IMR-90 (cell line): ENCODE results near the gene PRODH2. TPM values are rescaled to one million over a fixed set of nuclear protein-coding genes. Genes with fewer than 3 reads are reported as not detected.

Source experiments
- ATAC-seq: fragments of 200-7000 bp; cut with Tn5 transposase; 2 replicates; pipeline ENCODE4 v1.9.1; 2020; ENCODE audit warnings: low read depth, mild to moderate bottlenecking, moderate library complexity
- BruUV-seq: library from RNA; stranded (reverse); fragments of 400-500 nt; replicated peaks from 2 replicates; lab custom pipeline; 2021; lab: Mats Ljungman, UMichigan
- CTCF ChIA-PET: fragments of 300-600 bp; formaldehyde crosslinking; extraction: SDS; loops from one replicate; lab custom pipeline; 2021; ENCODE audit warnings: antibody characterized with exemption; lab: Yijun Ruan, JAX
- POLR2A ChIA-PET: fragments of 300-600 bp; sonication (Branson Sonifier 250); formaldehyde crosslinking; loops from one replicate; lab custom pipeline; 2022; ENCODE audit warnings: antibody characterized with exemption; ENCODE audit not compliant: unreplicated experiment; lab: Charles Lee
- DNase-seq: peaks from one replicate; pipeline ENCODE4 v3.0.0; 2013
- H2AFZ ChIP-seq: replicated peaks from 2 replicates; pipeline ENCODE3; 2013; ENCODE audit warnings: low read length, mild to moderate bottlenecking; ENCODE audit not compliant: poor library complexity
- H2AK5ac ChIP-seq: 2 replicates; pipeline ENCODE4 v1.6.1; 2013; ENCODE audit warnings: low read depth, low read length, inconsistent platforms
- H2AK9ac ChIP-seq: replicated peaks from 2 replicates; pipeline ENCODE3; 2013; ENCODE audit warnings: mild to moderate bottlenecking, low read depth, low read length, moderate library complexity; ENCODE audit not compliant: poor library complexity
- H2BK120ac ChIP-seq: 2 replicates; pipeline ENCODE4 v1.6.1; 2013; ENCODE audit warnings: low read depth, low read length, inconsistent platforms
- H2BK15ac ChIP-seq: 3 replicates; pipeline ENCODE4 v1.6.1; 2013; ENCODE audit warnings: low read depth, low read length, inconsistent platforms
- H2BK20ac ChIP-seq: 2 replicates; pipeline ENCODE4 v1.6.1; 2013; ENCODE audit warnings: low read depth, mild to moderate bottlenecking, inconsistent platforms, low read length, moderate library complexity
- H2BK5ac ChIP-seq: 2 replicates; pipeline ENCODE4 v1.6.1; 2013; ENCODE audit warnings: mild to moderate bottlenecking, low read depth, low read length, inconsistent platforms; ENCODE audit not compliant: poor library complexity, severe bottlenecking
- H3K14ac ChIP-seq: replicated peaks from 2 replicates; pipeline ENCODE4 v1.6.1; 2013; ENCODE audit warnings: low read depth, low read length, inconsistent platforms
- H3K18ac ChIP-seq: 2 replicates; pipeline ENCODE4 v1.6.1; 2013; ENCODE audit warnings: low read depth, low read length, control low read depth
- H3K23ac ChIP-seq: 2 replicates; pipeline ENCODE4 v1.6.1; 2013; ENCODE audit warnings: low read depth, low read length, inconsistent platforms
- H3K27ac ChIP-seq: 2 replicates; pipeline ENCODE4 v1.5.1; 2013; ENCODE audit warnings: mild to moderate bottlenecking, control low read depth, low read length; ENCODE audit not compliant: insufficient read depth
- H3K27me3 ChIP-seq: 2 replicates; pipeline ENCODE4 v1.6.1; 2013; ENCODE audit warnings: low read length; ENCODE audit not compliant: control insufficient read depth, insufficient read depth
- H3K36me3 ChIP-seq: 2 replicates; pipeline ENCODE4 v1.6.1; 2013; ENCODE audit warnings: low read length, mixed read lengths; ENCODE audit not compliant: control insufficient read depth, insufficient read depth
- H3K4ac ChIP-seq: 2 replicates; pipeline ENCODE4 v1.6.1; 2013; ENCODE audit warnings: low read depth, low read length, inconsistent platforms
- H3K4me1 ChIP-seq: 2 replicates; pipeline ENCODE4 v1.6.1; 2013; ENCODE audit warnings: low read length, mixed read lengths; ENCODE audit not compliant: control insufficient read depth, insufficient read depth
- H3K4me2 ChIP-seq: 2 replicates; pipeline ENCODE4 v1.6.1; 2013; ENCODE audit warnings: low read depth, mild to moderate bottlenecking, control low read depth, low read length, moderate library complexity
- H3K4me3 ChIP-seq: 2 replicates; pipeline ENCODE4 v1.5.1; 2013; ENCODE audit warnings: low read depth, mild to moderate bottlenecking, control low read depth, low read length, moderate library complexity; ENCODE audit not compliant: insufficient read depth
- H3K56ac ChIP-seq: 2 replicates; pipeline ENCODE4 v1.6.1; 2013; ENCODE audit warnings: low read length, inconsistent platforms; ENCODE audit not compliant: insufficient read depth; ENCODE audit errors: extremely low read depth
- H3K79me1 ChIP-seq, 2 experiments: 2 replicates each; pipeline ENCODE4 v1.6.1; 2013; ENCODE audit warnings: low read length in 2 of 2, inconsistent platforms in 1 of 2, low read depth in 1 of 2
- H3K9ac ChIP-seq: 2 replicates; pipeline ENCODE4 v1.6.1; 2013; ENCODE audit warnings: low read depth, low read length, control low read depth
- H3K9me1 ChIP-seq: 2 replicates; pipeline ENCODE4 v1.6.1; 2013; ENCODE audit warnings: low read length, inconsistent platforms; ENCODE audit not compliant: insufficient read depth
- H3K9me3 ChIP-seq: 2 replicates; pipeline ENCODE4 v1.6.1; 2013; ENCODE audit warnings: low read length; ENCODE audit not compliant: control insufficient read depth, insufficient read depth
- H4K20me1 ChIP-seq: 2 replicates; pipeline ENCODE4 v1.6.1; 2013; ENCODE audit warnings: low read length, inconsistent platforms; ENCODE audit not compliant: insufficient read depth
- H4K5ac ChIP-seq: 2 replicates; pipeline ENCODE4 v1.6.1; 2013; ENCODE audit warnings: mild to moderate bottlenecking, low read depth, low read length, control low read depth
- H4K8ac ChIP-seq, 2 experiments: 2 replicates each; pipeline ENCODE4 v1.6.1; 2013; ENCODE audit warnings: low read depth in 2 of 2, low read length in 2 of 2, control low read depth in 1 of 2, inconsistent platforms in 1 of 2
- H4K91ac ChIP-seq: 2 replicates; pipeline ENCODE4 v1.6.1; 2013; ENCODE audit warnings: low read depth, low read length, inconsistent platforms; ENCODE audit not compliant: insufficient read depth
- CHD1 ChIP-seq: IDR thresholded peaks from 2 replicates; pipeline ENCODE4 v1.6.1; 2012; ENCODE audit warnings: low read depth, low read length, improper control_type of control experiment
- ELK1 ChIP-seq: fragments of 150-350 bp; IDR thresholded peaks from 2 replicates; pipeline ENCODE4 v1.6.1; 2016; ENCODE audit warnings: low read depth, mild to moderate bottlenecking, low read length, moderate library complexity, borderline replicate concordance
- FOS ChIP-seq: fragments of 150-350 bp; IDR thresholded peaks from 2 replicates; pipeline ENCODE4 v1.6.1; 2016; ENCODE audit warnings: low read depth, low read length
- NFE2L2 ChIP-seq: fragments of 150-350 bp; IDR thresholded peaks from 2 replicates; pipeline ENCODE4 v1.6.1; 2016; ENCODE audit warnings: low read depth, mild to moderate bottlenecking, low read length
- RAD21 ChIP-seq: IDR thresholded peaks from 2 replicates; pipeline ENCODE4 v1.6.1; 2012; ENCODE audit warnings: low read length, improper control_type of control experiment
- RCOR1 ChIP-seq: IDR thresholded peaks from 2 replicates; pipeline ENCODE4 v1.6.1; 2012; ENCODE audit warnings: mild to moderate bottlenecking, low read length, improper control_type of control experiment; ENCODE audit not compliant: insufficient replicate concordance
- WGBS, 2 experiments: methylation state at CpG; one replicate each; pipeline versions ENCODE4 v1.1.5 to v1.1.7; 2013; ENCODE audit warnings: missing lambda C conversion rate in 2 of 2; ENCODE audit not compliant: insufficient read length in 1 of 2; ENCODE audit errors: extremely low coverage in 2 of 2; 5-methylcytosine and 5-hydroxymethylcytosine counted together
- dilution Hi-C: fragments of 300-500 bp; cut with HindIII; formaldehyde crosslinking; loops from one replicate; pipeline ENCODE4 v1.14.3; 2018; ENCODE audit warnings: low sequenced_read_pairs; ENCODE audit not compliant: unreplicated experiment
- in situ Hi-C: fragments of 300-500 bp; cut with MboI; formaldehyde crosslinking; loops from 3 replicates; pipeline ENCODE4 v1.14.3; 2019; ENCODE audit warnings: low sequenced_read_pairs, inconsistent platforms, mixed read lengths
- intact Hi-C: fragments of 100-400 bp; cut with micrococcal nuclease; formaldehyde crosslinking; loops from 2 replicates; pipeline ENCODE4 v1.10.0; 2022
- polyA plus RNA-seq, 3 experiments: library from polyadenylated mRNA; depleted of rRNA; stranded (reverse); fragments of >200 nt; gene quantifications; 2 replicates each; pipeline ENCODE4 v1.2.3, GENCODE V29; 2012; ENCODE audit warnings: low replicate concordance in 1 of 3
- total RNA-seq: library from RNA; depleted of rRNA; stranded (reverse); fragments of >200 nt; gene quantifications from 2 replicates; pipeline ENCODE4 v1.2.3, GENCODE V29; 2012
- TF ChIP-seq, protein P1 (sequence below): fragments of 150-350 bp; IDR thresholded peaks from 2 replicates; pipeline ENCODE4 v1.6.1; 2017; ENCODE audit warnings: mild to moderate bottlenecking, antibody characterized with exemption, low read length, low read depth
- TF ChIP-seq, protein P2 (sequence below): conservative IDR thresholded peaks from 2 replicates; pipeline ENCODE4 v1.5.1; 2012; ENCODE audit warnings: mild to moderate bottlenecking, low read depth, low read length, improper control_type of control experiment

Gene PRODH2
- total and polyA plus RNA-seq, 2 of the 4 experiments (the other 2 are of a cell fraction): not detected

DNA sequence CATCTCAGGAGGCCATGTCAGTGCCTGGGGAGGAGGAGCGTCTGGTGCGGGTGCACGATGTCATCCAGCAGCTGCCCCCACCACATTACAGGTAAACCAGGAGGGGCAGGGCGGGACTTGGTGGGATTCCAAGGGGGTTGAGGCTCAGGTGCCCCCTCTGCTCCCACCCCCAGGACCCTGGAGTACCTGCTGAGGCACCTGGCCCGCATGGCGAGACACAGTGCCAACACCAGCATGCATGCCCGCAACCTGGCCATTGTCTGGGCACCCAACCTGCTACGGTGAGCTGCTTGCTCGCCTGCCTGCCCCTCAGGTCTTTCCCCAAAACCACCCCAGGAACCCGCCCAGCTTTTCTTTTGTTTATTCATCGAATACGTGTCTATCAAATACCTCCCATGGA is 30.1 kb downstream of the PRODH2 start:
- CTCF ChIA-PET: no interaction called here

More for the DNA sequence above, 30.1 kb downstream of the PRODH2 start:
- POLR2A ChIA-PET: no interaction called here
- Histone ChIP-seq H2AFZ (no peak overlapping the region), H3K36me3 (peaks cover 16% of the 10 kb centered on the region), H2AK5ac (no peak overlapping the region), H2AK9ac (no peak overlapping the region), H3K4me2 (no peak overlapping the region), H3K18ac (no peak overlapping the region), H4K5ac (no peak overlapping the region), H2BK120ac (no peak overlapping the region), H3K14ac (no peak overlapping the region), H3K9me3 (no peaks in the 10 kb centered on the region), H3K23ac (no peak overlapping the region), H3K4ac (no peak overlapping the region), H2BK15ac (no peak overlapping the region), H3K27me3 (no peaks in the 10 kb centered on the region), H3K27ac (no peak overlapping the region), H2BK5ac (no peak overlapping the region), H4K8ac (no peak overlapping the region), H3K4me3 (no peak overlapping the region), H3K9ac (no peak overlapping the region), H4K91ac (no peak overlapping the region), H4K20me1 (no peaks in the 10 kb centered on the region), H3K4me1 (no peaks in the 10 kb centered on the region), H2BK20ac (no peak overlapping the region), H3K56ac (no peak overlapping the region), H3K9me1 (no peaks in the 10 kb centered on the region), H3K79me1 (no peaks in the 10 kb centered on the region)
- ATAC-seq (no peak), DNase-seq (no peak)
- 95% methylated on average over 8 of the region's 12 CpGs; no CpG with 5 or more reads in 1 of the 2 experiments for WGBS, 2 experiments
- BruUV-seq: no TSS peak
- intact Hi-C loops: no loop called here
- dilution Hi-C loops: no loop called here
- in situ Hi-C loops: no loop called here
- TF ChIP-seq, protein P1, sequence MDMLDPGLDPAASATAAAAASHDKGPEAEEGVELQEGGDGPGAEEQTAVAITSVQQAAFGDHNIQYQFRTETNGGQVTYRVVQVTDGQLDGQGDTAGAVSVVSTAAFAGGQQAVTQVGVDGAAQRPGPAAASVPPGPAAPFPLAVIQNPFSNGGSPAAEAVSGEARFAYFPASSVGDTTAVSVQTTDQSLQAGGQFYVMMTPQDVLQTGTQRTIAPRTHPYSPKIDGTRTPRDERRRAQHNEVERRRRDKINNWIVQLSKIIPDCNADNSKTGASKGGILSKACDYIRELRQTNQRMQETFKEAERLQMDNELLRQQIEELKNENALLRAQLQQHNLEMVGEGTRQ: no peak
- TF ChIP-seq NFE2L2 (no peak), ELK1 (no peak), RAD21 (no peak), CHD1 (no peak), FOS (no peak), RCOR1 (no peak)
- TF ChIP-seq, protein P2, sequence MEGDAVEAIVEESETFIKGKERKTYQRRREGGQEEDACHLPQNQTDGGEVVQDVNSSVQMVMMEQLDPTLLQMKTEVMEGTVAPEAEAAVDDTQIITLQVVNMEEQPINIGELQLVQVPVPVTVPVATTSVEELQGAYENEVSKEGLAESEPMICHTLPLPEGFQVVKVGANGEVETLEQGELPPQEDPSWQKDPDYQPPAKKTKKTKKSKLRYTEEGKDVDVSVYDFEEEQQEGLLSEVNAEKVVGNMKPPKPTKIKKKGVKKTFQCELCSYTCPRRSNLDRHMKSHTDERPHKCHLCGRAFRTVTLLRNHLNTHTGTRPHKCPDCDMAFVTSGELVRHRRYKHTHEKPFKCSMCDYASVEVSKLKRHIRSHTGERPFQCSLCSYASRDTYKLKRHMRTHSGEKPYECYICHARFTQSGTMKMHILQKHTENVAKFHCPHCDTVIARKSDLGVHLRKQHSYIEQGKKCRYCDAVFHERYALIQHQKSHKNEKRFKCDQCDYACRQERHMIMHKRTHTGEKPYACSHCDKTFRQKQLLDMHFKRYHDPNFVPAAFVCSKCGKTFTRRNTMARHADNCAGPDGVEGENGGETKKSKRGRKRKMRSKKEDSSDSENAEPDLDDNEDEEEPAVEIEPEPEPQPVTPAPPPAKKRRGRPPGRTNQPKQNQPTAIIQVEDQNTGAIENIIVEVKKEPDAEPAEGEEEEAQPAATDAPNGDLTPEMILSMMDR: no peak
